ENCODE results near the gene OCIAD1.

OCIAD1 gene

GRCh38 chr4:48902266-48902665 is 71.4 kb downstream of the OCIAD1 start:
- no peak for TF ChIP-seq GATA2 (IDR thresholded peaks at IDR 0.05; ENCODE audit: low read depth, low read length)
- no peak for TF ChIP-seq GATA3 (IDR thresholded peaks at IDR 0.05; ENCODE audit: low read depth, low read length)

GRCh38 chr4:48904101-48904500 is 73.2 kb downstream of the OCIAD1 start:
- no peak for TF ChIP-seq GATA3 (IDR thresholded peaks at IDR 0.05; ENCODE audit: low read depth, low read length)
- no peak for TF ChIP-seq GATA2 (IDR thresholded peaks at IDR 0.05; ENCODE audit: low read depth, low read length)

GRCh38 chr4:48904541-48905142 is 73.8 kb downstream of the OCIAD1 start:
- TF ChIP-seq GATA2 (IDR thresholded peaks at IDR 0.05; ENCODE audit: low read depth, low read length) (no peak), GATA3 (IDR thresholded peaks at IDR 0.05; ENCODE audit: low read depth, low read length) (no peak)

DNA sequence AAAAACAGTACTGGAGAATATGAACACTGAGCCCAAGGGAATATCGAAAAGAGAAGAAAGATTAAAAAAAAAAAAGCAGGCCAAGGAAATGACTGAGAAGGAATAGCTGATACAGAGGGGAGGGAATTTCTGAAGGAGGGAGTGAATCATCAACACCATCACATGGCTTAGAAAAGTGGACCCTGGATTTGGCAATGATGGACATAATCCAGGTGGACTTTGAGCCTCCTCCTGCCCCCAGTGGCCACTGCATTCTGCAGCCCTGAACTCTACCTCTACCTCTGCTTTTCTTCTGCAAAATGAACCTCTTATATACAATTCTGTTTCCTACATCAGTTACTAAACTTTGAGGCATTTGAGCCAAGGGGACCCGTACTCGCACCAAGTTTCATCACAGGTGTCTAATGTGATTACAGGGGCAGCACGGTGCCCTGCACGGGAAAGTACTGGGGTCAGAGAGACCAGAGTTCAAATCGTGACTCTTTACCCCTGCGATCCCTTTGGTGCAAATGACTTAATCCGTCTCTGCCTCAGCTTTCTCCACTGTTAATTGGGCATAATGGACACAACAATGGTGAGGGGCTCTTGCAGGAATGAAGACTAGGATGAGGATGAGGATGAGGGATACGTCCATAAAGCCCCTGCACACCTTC is 74.6 kb downstream of the OCIAD1 start:
- TF ChIP-seq GATA2 (IDR thresholded peaks at IDR 0.05; ENCODE audit: low read depth, low read length) (no peak), GATA3 (IDR thresholded peaks at IDR 0.05; ENCODE audit: low read depth, low read length) (no peak)

- TF ChIP-seq GATA2 (IDR thresholded peaks at IDR 0.05; ENCODE audit: low read depth, low read length) (no peak), GATA3 (IDR thresholded peaks at IDR 0.05; ENCODE audit: low read depth, low read length) (no peak)
These were observed 75.6 kb downstream of the OCIAD1 start, which contains the start of gene OCIAD2 for GRCh38 chr4:48906206-48907173. Gene OCIAD2 (minus strand): TSS chr4:48906774. CDS start chr4:48904549, 2,225 bp downstream.

DNA sequence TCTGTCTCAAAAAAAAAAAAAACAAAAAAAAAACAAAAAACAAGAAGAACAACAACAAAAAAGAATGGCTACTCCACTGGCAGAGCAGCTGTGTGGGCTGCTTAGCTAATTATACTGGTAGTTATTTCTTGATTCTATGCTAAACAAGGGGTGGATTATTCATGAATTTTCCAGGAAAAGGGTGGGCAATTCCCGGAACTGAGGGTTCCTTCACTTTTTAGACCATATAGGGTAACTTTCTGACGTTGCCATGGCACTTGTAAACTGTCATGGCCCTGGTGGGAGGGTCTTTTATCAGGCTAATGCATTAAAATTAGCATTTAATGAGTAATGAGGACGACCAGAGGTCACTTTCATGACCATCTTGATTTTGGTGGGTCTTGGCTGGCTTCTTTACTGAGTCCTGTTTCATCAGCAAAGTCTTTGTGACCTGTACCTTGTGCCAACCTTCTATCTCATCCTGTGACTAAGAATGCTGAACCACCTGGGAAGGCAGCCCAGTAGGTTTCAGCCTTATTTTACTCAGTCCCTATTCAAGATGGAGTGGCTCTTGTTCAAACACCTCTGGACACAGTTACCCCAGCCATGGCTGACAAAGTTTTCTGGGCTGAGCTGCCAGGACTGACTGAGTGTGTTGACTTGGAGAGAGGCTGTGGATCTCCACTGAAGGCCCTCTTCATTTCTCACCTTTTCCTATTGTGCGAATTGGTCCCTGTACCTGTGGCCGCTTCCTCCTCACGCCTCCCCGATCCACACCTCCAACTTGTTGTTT is 77.0 kb downstream of the OCIAD1 start:
- TF ChIP-seq GATA3 (IDR thresholded peaks at IDR 0.05; ENCODE audit: low read depth, low read length) = no peak
- no peak for TF ChIP-seq GATA2 (IDR thresholded peaks at IDR 0.05; ENCODE audit: low read depth, low read length)

DNA sequence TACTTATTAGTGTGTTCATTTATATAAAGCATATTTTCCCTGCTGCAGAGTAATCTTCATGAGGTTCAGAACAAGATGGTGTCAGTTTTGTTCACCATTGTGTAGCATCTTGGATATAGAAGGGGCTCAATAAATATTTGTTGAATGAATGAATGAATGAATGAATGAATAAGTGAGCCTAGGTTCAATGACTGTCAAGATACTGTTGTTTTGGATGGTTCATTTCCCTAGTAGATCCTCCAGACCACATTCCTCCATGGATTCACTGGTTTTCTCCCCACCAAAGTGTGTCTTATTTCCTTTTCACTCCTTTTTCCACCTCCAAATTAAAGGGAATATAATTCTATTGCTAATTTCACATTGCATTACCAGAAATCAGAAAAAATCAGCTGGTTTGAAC is 77.8 kb downstream of the OCIAD1 start:
- TF ChIP-seq GATA3 (IDR thresholded peaks at IDR 0.05; ENCODE audit: low read depth, low read length) (no peak), GATA2 (IDR thresholded peaks at IDR 0.05; ENCODE audit: low read depth, low read length) (no peak)

DNA sequence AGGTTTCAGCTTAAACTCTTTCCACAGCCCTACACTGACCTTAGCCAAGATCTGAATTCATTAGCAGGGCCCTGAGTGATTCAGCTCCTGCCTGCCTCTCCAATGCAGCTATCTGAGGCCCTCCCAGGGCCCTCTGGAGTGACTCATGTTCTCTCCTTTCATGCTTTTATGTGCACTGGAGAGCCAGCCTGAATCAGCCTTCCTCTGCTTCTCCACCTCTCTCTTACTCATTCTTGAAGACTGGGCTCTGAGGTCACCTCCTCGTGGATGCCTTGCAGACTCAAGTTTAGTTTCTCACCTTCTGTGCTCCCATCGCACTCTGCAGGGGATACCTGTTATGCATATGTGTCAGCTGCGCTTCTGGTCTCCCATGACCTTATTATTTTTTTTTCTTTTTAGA is 78.8 kb downstream of the OCIAD1 start:
- TF ChIP-seq GATA3 (IDR thresholded peaks at IDR 0.05; ENCODE audit: low read depth, low read length) = no peak
- TF ChIP-seq GATA2 (IDR thresholded peaks at IDR 0.05; ENCODE audit: low read depth, low read length) = no peak

DNA sequence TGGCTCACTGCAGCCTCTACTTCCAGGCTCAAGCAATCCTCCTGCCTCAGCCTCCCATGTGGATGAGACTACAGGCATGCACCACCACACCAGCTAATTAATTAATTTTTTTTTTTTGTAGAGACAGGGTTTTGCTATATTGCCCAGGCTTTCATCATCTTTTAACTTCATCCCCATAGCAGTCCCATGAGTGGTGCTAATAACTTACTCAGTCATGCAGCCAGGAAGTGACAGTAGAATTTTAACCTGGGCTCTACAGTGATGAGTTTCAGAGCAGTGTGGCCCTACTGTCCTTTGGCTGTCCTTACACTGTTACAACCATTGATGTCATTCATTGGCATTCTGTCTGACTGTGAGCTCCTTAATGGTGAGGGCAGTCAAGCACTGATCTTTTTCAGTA is 79.6 kb downstream of the OCIAD1 start:
- TF ChIP-seq GATA3 (IDR thresholded peaks at IDR 0.05; ENCODE audit: low read depth, low read length) (no peak), GATA2 (IDR thresholded peaks at IDR 0.05; ENCODE audit: low read depth, low read length) (no peak)

Data from SH-SY5Y (cell line).